ENCODE data around the gene NOS2. TPM values are rescaled to one million over a fixed set of nuclear protein-coding genes. Genes with fewer than 3 reads are reported as not detected.
A peak's percentile ranks its signal among the peaks of the same experiment; 100 is the strongest.

The NOS2 gene
- total RNA-seq, 1 donor from 2014 or later: 26.6 TPM

GRCh38 chr17:27802962-27803680, 2.8 kb upstream of the NOS2 start:
- Histone ChIP-seq H3K9me3 (ENCODE audit: low read depth) (no peaks in the 10 kb centered on the region), H3K79me2 (ENCODE audit: low read depth) (no peaks in the 10 kb centered on the region), H2AFZ (replicated peaks) (no peak overlapping the region), H3K27me3 (no peaks in the 10 kb centered on the region), H3K9ac (no peak overlapping the region), H3K27ac (no peak overlapping the region), H3K36me3 (no peaks in the 10 kb centered on the region), H3K4me3 (no peak overlapping the region), H3K4me1 (peaks cover 12% of the 10 kb centered on the region), H3K4me2 (no peak overlapping the region), H4K20me1 (ENCODE audit: low read depth) (no peaks in the 10 kb centered on the region), H3F3A (ENCODE audit: low read depth) (no peaks in the 10 kb centered on the region)
- DNase-seq (ENCODE audit: low spot score): no peak
- H3K27me3 Mint-ChIP-seq (ENCODE audit: insufficient read depth, low read depth): peaks cover 12% of the 10 kb centered on the region
- no peak overlapping the region for H3K4me3 Mint-ChIP-seq
- no peak for TF ChIP-seq EZH2phosphoT487 (IDR thresholded peaks at IDR 0.05)
- TF ChIP-seq EZH2 (IDR thresholded peaks at IDR 0.05): no peak
- TF ChIP-seq CTCF (IDR thresholded peaks at IDR 0.05): no peak
- no peaks in the 10 kb centered on the region for H3K36me3 Mint-ChIP-seq
- H3K4me1 Mint-ChIP-seq: peaks cover 34% of the 10 kb centered on the region
- no peaks in the 10 kb centered on the region for H3K9me3 Mint-ChIP-seq
- peak overlapping the region; percentile 9 for H3K27ac Mint-ChIP-seq

GRCh38 chr17:27802033-27802432, 1.7 kb upstream of the NOS2 start:
- no peak overlapping the region for H3K4me3 ChIP-seq
- H3K27me3 ChIP-seq: no peaks in the 10 kb centered on the region
- H3K36me3 ChIP-seq: no peaks in the 10 kb centered on the region
- no peak overlapping the region for H3K9ac ChIP-seq
- H3K4me2 ChIP-seq: no peak overlapping the region
- H3K9me3 ChIP-seq (ENCODE audit: low read depth): no peaks in the 10 kb centered on the region
- Mint-ChIP-seq H3K27me3 (ENCODE audit: insufficient read depth, low read depth) (peaks cover 12% of the 10 kb centered on the region), H3K36me3 (no peaks in the 10 kb centered on the region), H3K9me3 (no peaks in the 10 kb centered on the region), H3K27ac (peak overlapping the region; percentile 21), H3K4me3 (no peak overlapping the region), H3K4me1 (peaks cover 38% of the 10 kb centered on the region)
- H3K4me1 ChIP-seq: peaks cover 10% of the 10 kb centered on the region
- no peaks in the 10 kb centered on the region for H4K20me1 ChIP-seq (ENCODE audit: low read depth)
- H2AFZ ChIP-seq (replicated peaks): no peak overlapping the region
- no peaks in the 10 kb centered on the region for H3K79me2 ChIP-seq (ENCODE audit: low read depth)
- TF ChIP-seq EZH2phosphoT487 (IDR thresholded peaks at IDR 0.05) (no peak), CTCF (IDR thresholded peaks at IDR 0.05) (no peak), EZH2 (IDR thresholded peaks at IDR 0.05) (no peak)
- no peaks in the 10 kb centered on the region for H3F3A ChIP-seq (ENCODE audit: low read depth)
- no peak for DNase-seq (ENCODE audit: low spot score)
- H3K27ac ChIP-seq: no peak overlapping the region

DNA sequence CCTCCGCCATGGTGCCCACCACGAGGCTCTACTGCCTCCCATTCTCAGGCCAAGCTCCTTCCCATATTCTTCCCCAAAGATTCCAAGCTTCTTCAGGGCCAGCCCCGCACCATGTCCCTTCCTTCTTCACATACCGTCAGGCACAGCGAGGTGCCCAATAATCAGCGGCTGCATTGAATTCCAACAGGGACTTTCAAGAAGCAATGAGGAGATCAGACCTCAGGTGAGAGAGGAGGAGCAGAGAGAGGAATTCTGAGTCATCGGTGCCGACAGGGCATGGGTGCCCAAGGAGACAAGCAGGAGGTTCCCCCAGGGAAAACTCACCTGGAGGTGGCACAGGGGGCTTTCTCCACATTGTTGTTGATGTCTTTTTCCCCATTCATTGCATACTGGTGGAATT, 2.0 kb downstream of the NOS2 start:
- TF ChIP-seq EZH2phosphoT487 (IDR thresholded peaks at IDR 0.05) (no peak), EZH2 (IDR thresholded peaks at IDR 0.05) (no peak), CTCF (IDR thresholded peaks at IDR 0.05) (no peak)
- H2AFZ ChIP-seq (replicated peaks): no peak overlapping the region
- no peak for DNase-seq (ENCODE audit: low spot score)
- Mint-ChIP-seq H3K27me3 (ENCODE audit: insufficient read depth, low read depth) (peaks cover 21% of the 10 kb centered on the region), H3K4me1 (peaks cover 38% of the 10 kb centered on the region), H3K9me3 (no peaks in the 10 kb centered on the region), H3K4me3 (no peak overlapping the region), H3K27ac (no peak overlapping the region), H3K36me3 (no peaks in the 10 kb centered on the region)
- no peak overlapping the region for H3K4me3 ChIP-seq
- H3K36me3 ChIP-seq: no peaks in the 10 kb centered on the region
- H3K79me2 ChIP-seq (ENCODE audit: low read depth): no peaks in the 10 kb centered on the region
- H3K27ac ChIP-seq: no peak overlapping the region
- H3K27me3 ChIP-seq: peaks cover 14% of the 10 kb centered on the region
- H3F3A ChIP-seq (ENCODE audit: low read depth): peaks cover 5% of the 10 kb centered on the region
- peaks cover 1% of the 10 kb centered on the region for H3K4me1 ChIP-seq
- no peaks in the 10 kb centered on the region for H3K9me3 ChIP-seq (ENCODE audit: low read depth)
- no peaks in the 10 kb centered on the region for H4K20me1 ChIP-seq (ENCODE audit: low read depth)
- no peak overlapping the region for H3K4me2 ChIP-seq
- H3K9ac ChIP-seq: no peak overlapping the region

Measured in neural progenitor cell (in vitro differentiated cells).